DMS 273 (cell line): ENCODE measurements around the gene AP1M1.
A peak's percentile ranks its signal among the peaks of the same experiment; 100 is the strongest.

ENCODE experiments used
- DNase-seq: peaks from one replicate; lab custom pipeline; 2025; ENCODE audit not compliant: unreplicated experiment; lab: John Stamatoyannopoulos, UW

AP1M1 gene

GRCh38 chr19:16185123-16185767 lies 12.5 kb upstream of the AP1M1 start, which contains the start of gene FAM32A:
FAM32A (plus strand) TSS chr19:16185410; CDS start chr19:16185443, 33 bp downstream.
- DNase-seq = peak; percentile 99

DNA sequence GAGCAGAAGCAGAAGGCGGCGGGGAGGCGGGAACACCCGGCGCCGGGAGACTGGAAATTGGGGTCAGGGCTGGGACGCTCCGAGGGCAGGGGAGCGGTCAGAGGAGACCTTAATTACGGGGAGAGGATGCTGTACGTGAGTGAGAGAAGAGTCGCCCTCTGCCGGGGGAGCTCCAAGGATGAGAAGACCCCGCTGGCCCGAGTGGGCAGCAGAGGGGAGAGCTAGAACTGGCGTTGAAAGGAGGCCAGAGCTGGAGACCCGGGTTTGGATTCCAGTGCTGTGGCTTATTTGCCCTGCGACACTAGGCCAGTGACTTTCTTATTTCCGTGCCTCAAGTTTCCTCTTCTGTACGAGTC lies 12.0 kb upstream of the AP1M1 start:
- peak; percentile 75 for DNase-seq

GRCh38 chr19:16188521-16188920 lies 9.2 kb upstream of the AP1M1 start:
- no peak for DNase-seq

DNA sequence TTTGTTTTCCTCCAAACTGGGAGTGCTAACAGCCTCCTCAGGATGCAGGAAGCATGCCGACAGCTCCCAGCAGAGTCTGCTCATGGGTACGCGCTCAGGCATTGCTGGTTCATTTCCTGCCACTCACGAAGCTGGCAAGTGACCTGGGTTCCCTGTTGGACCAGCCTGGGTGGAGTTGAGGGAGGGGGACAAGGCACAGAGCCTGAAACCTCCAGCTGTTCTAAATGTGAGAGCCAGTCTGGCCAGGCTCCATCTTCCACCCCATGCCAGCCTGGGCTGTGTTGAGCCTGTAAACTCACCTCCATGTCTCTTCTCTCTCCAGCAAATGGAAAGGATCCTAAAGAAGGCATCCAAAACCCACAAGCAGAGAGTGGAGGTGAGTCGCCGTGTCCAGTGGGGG lies 7.5 kb upstream of the AP1M1 start:
- DNase-seq = no peak

GRCh38 chr19:16190736-16191135 lies 7.0 kb upstream of the AP1M1 start:
- DNase-seq = no peak

GRCh38 chr19:16191216-16191908 lies 6.3 kb upstream of the AP1M1 start:
- DNase-seq = no peak

DNA sequence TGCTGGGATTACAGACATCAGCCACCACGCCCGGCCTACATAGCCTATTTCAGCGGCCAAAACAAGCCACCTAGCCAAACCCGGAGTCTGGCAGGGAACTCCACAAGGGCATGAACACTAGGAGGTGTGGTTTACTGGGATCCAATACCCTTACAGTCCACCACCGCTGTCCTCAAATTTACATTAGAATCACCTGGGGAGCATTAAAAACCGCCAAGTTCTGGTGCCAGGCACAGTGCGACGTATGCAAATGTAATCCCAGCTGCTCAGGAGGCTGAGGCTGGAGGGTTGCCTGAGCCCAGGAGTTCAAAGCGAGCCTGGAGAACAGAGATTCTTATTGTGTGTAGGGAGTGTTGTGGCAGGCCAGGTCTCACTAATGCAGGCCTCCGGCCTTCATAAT lies 4.2 kb upstream of the AP1M1 start:
- DNase-seq = peak; percentile 26

GRCh38 chr19:16197188-16197621 lies 506 bp upstream of the AP1M1 start:
- DNase-seq = peak; percentile 58

- DNase-seq = no peak
Measured at GRCh38 chr19:16198370-16198651, 600 bp downstream of the AP1M1 start.

DNA sequence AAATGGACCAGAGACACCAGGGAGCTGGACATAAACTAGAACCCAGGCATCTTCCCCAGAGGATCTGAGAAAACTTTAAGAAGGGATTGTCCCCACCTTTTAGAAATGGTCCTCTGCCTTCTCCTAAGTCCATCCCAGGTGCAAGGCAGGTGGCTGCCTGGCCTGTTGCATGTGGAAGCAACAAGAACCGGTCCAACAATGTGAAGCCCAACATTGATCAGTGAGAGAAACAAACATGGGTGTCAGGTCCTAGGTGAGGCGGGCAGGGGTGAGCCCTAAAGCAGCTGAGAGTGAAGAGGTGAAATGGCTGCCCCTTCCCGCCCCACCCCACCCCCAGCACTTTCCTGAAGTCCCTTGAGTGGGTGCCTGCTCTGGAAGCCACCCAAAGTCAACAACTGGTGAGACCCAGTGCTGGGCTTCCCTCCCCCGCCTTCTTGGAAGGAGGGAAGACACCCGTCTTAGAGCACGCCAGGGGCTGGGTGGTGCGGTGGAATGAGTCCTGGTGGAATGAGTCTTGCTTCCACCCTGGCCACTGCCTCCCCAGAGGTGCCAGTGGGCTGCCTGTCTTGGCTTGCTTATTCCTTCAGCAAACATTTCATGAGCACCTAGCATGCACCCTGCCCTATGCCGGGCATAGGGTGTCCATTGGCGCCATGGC lies 1.7 kb downstream of the AP1M1 start:
- no peak for DNase-seq

GRCh38 chr19:16200038-16201010 lies 2.6 kb downstream of the AP1M1 start:
- DNase-seq = no peak

DNA sequence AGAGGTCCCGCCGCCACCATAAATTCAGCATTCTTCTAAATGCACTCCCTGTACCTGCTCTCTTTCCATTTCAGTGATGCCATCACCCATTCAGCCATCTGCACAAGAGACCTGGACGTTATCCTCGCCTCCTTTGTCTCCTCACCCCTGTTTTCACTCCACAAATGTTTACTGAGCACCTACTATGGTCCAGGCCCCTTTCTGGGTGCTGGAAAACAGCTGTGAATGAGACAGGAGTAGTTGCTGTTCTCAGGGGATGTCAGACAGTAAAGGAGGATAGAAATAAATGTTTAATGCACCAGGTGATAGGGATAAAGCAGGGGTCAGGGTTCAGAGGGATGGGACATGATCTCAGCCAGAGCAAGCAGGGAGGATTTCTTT lies 3.3 kb downstream of the AP1M1 start:
- DNase-seq = no peak

- DNase-seq = no peak
Measured at GRCh38 chr19:16202320-16203255, 4.9 kb downstream of the AP1M1 start.

DNA sequence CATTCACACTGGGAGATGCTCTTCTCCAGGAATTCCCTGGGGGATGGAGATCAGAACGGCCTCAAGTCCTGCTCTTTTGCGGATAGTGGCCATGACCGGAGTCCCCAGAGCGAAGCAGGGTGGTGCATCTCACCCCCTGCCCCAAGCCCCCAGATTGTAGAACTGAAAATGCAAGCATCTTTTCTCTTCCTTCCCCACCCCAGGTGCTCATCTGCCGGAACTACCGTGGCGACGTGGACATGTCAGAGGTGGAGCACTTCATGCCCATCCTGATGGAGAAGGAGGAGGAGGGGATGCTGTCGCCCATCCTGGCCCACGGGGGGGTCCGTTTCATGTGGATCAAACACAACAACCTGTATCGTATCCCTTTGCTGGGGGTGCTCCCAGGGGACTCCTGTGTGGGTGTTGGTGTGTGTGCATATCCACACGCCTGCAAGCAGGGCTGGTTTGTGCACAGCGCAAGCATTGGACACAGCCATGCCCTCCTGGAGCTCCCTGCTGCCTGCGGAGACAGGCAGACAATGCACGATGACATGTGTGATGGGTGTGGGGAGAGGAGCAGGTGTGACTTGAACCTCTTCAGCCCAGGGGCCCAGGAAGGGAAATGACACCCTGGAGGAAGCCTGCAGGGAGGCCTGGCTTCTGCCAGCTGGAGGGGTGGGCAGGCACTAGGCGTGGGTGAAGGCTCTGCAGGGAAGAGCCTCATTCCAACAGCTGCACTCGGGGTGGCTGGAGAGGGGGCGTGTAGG lies 5.7 kb downstream of the AP1M1 start:
- DNase-seq = no peak

DNA sequence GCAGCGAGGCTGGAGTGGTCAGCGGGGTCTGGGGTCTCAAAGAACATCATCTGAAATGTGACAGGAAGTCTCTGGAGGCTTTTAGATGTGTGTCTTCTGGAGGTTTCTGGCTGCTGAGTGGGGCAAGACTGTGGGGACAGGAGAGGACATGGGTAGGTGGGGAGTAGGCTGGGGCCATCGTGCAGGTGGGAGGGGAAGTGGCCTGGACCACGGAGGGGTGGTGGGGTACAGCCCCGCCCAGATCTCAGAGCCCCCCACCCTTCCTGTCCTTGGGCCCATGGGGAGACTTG lies 6.2 kb downstream of the AP1M1 start:
- DNase-seq = no peak

- no peak for DNase-seq
Measured at GRCh38 chr19:16205205-16206045, 7.7 kb downstream of the AP1M1 start.

GRCh38 chr19:16206046-16206605 lies 8.4 kb downstream of the AP1M1 start:
- DNase-seq = no peak

DNA sequence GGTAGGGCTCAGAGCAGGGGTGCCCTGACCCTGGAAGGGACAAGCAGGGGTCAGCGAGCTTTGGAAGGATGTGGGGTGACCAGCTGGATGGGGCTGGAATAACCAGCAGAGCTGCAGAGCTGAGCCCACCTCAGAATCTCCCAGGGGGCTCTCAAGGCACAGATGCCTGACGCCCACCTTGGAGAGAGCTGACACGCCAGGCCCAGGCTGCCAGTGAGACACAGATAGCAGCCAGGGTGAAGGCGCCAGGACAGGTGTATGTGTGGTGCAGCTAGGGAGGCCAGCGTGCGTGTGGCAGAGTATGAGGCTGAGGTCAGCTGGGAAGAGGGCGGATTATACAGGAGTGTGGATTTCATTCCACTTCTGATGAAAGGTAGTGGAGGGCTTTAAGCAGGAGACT lies 8.9 kb downstream of the AP1M1 start:
- DNase-seq = no peak

DNA sequence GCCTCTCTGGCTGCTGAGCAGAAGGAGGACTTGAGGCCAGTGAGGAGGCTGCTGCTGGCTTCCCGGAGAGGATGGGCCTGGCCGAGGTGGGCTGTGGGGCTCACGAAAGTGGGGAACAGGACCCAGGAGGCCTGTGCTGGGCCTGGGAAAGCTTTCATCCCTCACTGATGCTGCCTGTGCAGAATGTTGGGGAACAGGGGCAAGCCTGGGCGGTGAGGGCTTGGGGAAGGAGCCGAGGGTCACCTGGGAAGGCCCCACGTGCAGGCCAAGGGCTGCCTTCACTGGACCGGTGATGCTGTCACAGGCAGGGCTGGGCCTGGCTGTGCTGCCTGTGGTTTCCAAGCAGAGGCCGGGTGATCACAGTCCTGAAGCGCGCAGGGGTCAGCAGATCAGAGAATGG lies 9.4 kb downstream of the AP1M1 start:
- no peak for DNase-seq
